ENCODE measurements around the gene NDUFB7.
"Not testable (repeated sequence)": the region's sequence is repeated elsewhere in the genome, so short reads cannot be mapped to it uniquely, and the experiment has no call there.

DNA sequence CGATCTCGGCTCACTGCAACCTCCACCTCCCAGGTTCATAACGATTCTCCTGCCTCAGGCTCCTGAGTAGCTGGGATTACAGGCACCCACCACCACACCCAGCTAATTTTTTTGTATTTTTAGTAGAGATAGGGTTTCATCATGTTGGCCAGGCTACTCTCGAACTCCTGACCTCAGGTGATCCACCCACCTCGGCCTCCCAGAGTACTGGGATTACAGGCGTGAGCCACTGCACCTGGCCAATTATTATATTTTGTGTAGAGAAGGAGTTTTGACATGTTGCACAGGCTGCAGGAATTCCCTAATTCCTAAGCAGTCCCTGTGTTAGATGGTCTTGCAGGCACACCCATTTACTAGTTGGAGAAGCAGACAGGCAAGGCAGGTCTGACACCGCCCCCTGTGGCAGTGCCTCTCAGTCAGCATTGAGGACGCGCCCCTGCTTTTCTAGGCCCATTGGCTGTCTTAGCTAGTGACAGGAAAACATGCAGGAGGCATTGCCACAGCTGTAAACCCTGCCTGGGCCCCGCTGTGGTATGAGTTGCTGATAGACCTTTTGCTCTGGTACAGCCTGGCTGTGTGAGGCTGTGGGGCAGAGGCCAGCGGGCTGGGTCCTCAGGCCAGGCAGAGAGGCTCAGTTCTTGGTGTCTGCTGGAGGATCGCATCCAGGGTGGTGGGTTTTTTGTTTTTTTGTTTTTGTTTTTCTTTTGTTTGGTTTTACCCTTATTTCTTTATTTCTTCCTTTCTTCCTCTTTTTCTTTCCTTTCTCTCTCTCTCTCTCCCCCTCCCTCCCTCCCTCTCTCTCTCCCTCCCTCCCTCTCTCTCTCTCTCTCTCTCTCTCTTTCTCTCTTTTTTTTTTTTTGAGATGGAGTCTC, 20.5 kb downstream of the NDUFB7 start:
- not testable (repeated sequence) for TF ChIP-seq POLR2A, EP300, POLR2AphosphoS5 (IDR thresholded peaks at IDR 0.05)
- TF ChIP-seq, protein P1, sequence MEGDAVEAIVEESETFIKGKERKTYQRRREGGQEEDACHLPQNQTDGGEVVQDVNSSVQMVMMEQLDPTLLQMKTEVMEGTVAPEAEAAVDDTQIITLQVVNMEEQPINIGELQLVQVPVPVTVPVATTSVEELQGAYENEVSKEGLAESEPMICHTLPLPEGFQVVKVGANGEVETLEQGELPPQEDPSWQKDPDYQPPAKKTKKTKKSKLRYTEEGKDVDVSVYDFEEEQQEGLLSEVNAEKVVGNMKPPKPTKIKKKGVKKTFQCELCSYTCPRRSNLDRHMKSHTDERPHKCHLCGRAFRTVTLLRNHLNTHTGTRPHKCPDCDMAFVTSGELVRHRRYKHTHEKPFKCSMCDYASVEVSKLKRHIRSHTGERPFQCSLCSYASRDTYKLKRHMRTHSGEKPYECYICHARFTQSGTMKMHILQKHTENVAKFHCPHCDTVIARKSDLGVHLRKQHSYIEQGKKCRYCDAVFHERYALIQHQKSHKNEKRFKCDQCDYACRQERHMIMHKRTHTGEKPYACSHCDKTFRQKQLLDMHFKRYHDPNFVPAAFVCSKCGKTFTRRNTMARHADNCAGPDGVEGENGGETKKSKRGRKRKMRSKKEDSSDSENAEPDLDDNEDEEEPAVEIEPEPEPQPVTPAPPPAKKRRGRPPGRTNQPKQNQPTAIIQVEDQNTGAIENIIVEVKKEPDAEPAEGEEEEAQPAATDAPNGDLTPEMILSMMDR (IDR thresholded peaks at IDR 0.05), result not testable (repeated sequence)
